A673 (cell line): ENCODE results near the gene ABHD8.

Source experiments
- CTCF ChIP-seq: fragments of 300-800, 200-600 bp; sonication (generic); conservative IDR thresholded peaks from 2 replicates; pipeline ENCODE4 v1.5.1; 2017; ENCODE audit warnings: low read depth, mild to moderate bottlenecking, antibody characterized with exemption, low read length, moderate library complexity, mixed read lengths
- EZH2 ChIP-seq: fragments of 200-600 bp; sonication (generic); IDR thresholded peaks from 2 replicates; pipeline ENCODE4 v1.6.1; 2017; ENCODE audit warnings: borderline replicate concordance, low read depth, mild to moderate bottlenecking, mixed read lengths, antibody characterized with exemption, low read length; ENCODE audit not compliant: poor library complexity, severe bottlenecking

- TF ChIP-seq CTCF = no peak
- TF ChIP-seq EZH2 = no peak
These were observed 16.4 kb upstream of the ABHD8 start for GRCh38 chr19:17319473-17320238.
